ENCODE results near the gene RCN1. TPM values are rescaled to one million over a fixed set of nuclear protein-coding genes. Genes with fewer than 3 reads are reported as not detected.

Gene RCN1
- total RNA-seq, 4 donors from 2014 or later = 40.0 to 65.1 (median 55.9) TPM

- 38 to 73% methylated on average over 1 of the region's 1 CpG for WGBS, 2 donors
- Histone ChIP-seq H3K27ac (no peak overlapping the region), H3K4me1 (no peaks in the 10 kb centered on the region), H3K36me3 (no peaks in the 10 kb centered on the region), H3K4me3 (no peak overlapping the region), H3K9me3 (peaks cover 0 to 10% (median 0%) of the 10 kb centered on the region in 4 donors), H3K27me3 (peaks cover 0 to 3% of the 10 kb centered on the region in 2 donors)
- TF ChIP-seq EP300 (IDR thresholded peaks at IDR 0.05) (no peak), CTCF (IDR thresholded peaks at IDR 0.05) (no peak), POLR2A (IDR thresholded peaks at IDR 0.05) (no peak)
- no peak for DNase-seq (ENCODE audit: low spot score in 2 of 2)
Observed at GRCh38 chr11:32153747-32154146, 62.9 kb downstream of the RCN1 start.

GRCh38 chr11:32154275-32154674 lies 63.4 kb downstream of the RCN1 start:
- no peak overlapping the region for H3K4me3 ChIP-seq
- H3K4me1 ChIP-seq = no peaks in the 10 kb centered on the region
- H3K36me3 ChIP-seq = no peaks in the 10 kb centered on the region
- H3K9me3 ChIP-seq = peaks cover 0 to 10% (median 0%) of the 10 kb centered on the region in 4 donors
- WGBS, 2 donors = 82 to 91% methylated on average over 2 of the region's 2 CpGs
- TF ChIP-seq CTCF (IDR thresholded peaks at IDR 0.05) = no peak
- no peak for TF ChIP-seq EP300 (IDR thresholded peaks at IDR 0.05)
- no peak for TF ChIP-seq POLR2A (IDR thresholded peaks at IDR 0.05)
- DNase-seq (ENCODE audit: low spot score in 2 of 2) = no peak
- H3K27ac ChIP-seq = no peak overlapping the region
- H3K27me3 ChIP-seq = peaks cover 0 to 3% of the 10 kb centered on the region in 2 donors

Small RNAs within 50 kb of the gene (small RNA-seq; reads per million reads assigned to genes)
- gene RF00012 = not detected

Data from tibial nerve (tissue), 4 donors.